HUES48 (cell line): ENCODE measurements around the gene BTBD9.
"Not testable (repeated sequence)": the region's sequence is repeated elsewhere in the genome, so short reads cannot be mapped to it uniquely, and the experiment has no call there.

Source experiments
- H3K27ac ChIP-seq: one replicate; pipeline ENCODE4 v1.7.0; 2013; ENCODE audit warnings: low read depth, low read length, inconsistent platforms
- H3K27me3 ChIP-seq: 2 replicates; pipeline ENCODE4 v1.6.1; 2013; ENCODE audit warnings: mild to moderate bottlenecking, low read length; ENCODE audit not compliant: control insufficient read depth, insufficient read depth
- H3K36me3 ChIP-seq: 2 replicates; pipeline ENCODE4 v1.6.1; 2013; ENCODE audit warnings: low read length; ENCODE audit not compliant: control insufficient read depth, insufficient read depth
- H3K4me1 ChIP-seq: 2 replicates; pipeline ENCODE4 v1.6.1; 2013; ENCODE audit warnings: mild to moderate bottlenecking, low read length; ENCODE audit not compliant: control insufficient read depth, insufficient read depth
- H3K4me3 ChIP-seq: 2 replicates; pipeline ENCODE4 v1.5.1; 2013; ENCODE audit warnings: mild to moderate bottlenecking, low read depth, low read length
- H3K9ac ChIP-seq: 2 replicates; pipeline ENCODE4 v1.6.1; 2013; ENCODE audit warnings: mild to moderate bottlenecking, low read depth, low read length, moderate library complexity
- H3K9me3 ChIP-seq: 2 replicates; pipeline ENCODE4 v1.6.1; 2013; ENCODE audit warnings: low read length; ENCODE audit not compliant: control insufficient read depth, insufficient read depth

Gene BTBD9

GRCh38 chr6:38427492-38428210, 212.1 kb downstream of the BTBD9 start:
- Histone ChIP-seq H3K9me3 (no peaks in the 10 kb centered on the region), H3K36me3 (no peaks in the 10 kb centered on the region), H3K9ac (no peak overlapping the region), H3K27ac (peak overlapping the region; percentile 63), H3K4me1 (peaks cover 14% of the 10 kb centered on the region), H3K27me3 (no peaks in the 10 kb centered on the region), H3K4me3 (0 out of 2 replicates have a peak overlapping the region, but pooled peaks have one; percentile 11)

GRCh38 chr6:38425788-38426488, 213.8 kb downstream of the BTBD9 start:
- H3K27me3 ChIP-seq, H3K27ac ChIP-seq, H3K9me3 ChIP-seq, H3K4me3 ChIP-seq, H3K36me3 ChIP-seq, H3K9ac ChIP-seq: not testable (repeated sequence)
- H3K4me1 ChIP-seq, result peaks cover 14% of the 10 kb centered on the region

GRCh38 chr6:38423746-38424145, 216.0 kb downstream of the BTBD9 start:
- H3K9me3 ChIP-seq, result no peaks in the 10 kb centered on the region
- no peaks in the 10 kb centered on the region for H3K27me3 ChIP-seq
- peaks cover 14% of the 10 kb centered on the region for H3K4me1 ChIP-seq
- no peak overlapping the region for H3K9ac ChIP-seq
- no peaks in the 10 kb centered on the region for H3K36me3 ChIP-seq
- no peak overlapping the region for H3K4me3 ChIP-seq
- no peak overlapping the region for H3K27ac ChIP-seq

- Histone ChIP-seq H3K4me1 (no peaks in the 10 kb centered on the region), H3K36me3 (no peaks in the 10 kb centered on the region), H3K27ac (no peak overlapping the region), H3K9me3 (no peaks in the 10 kb centered on the region), H3K4me3 (no peak overlapping the region), H3K9ac (no peak overlapping the region), H3K27me3 (no peaks in the 10 kb centered on the region)
Measured at GRCh38 chr6:38420207-38420606, 219.5 kb downstream of the BTBD9 start.

GRCh38 chr6:38417521-38417920, 222.2 kb downstream of the BTBD9 start:
- Histone ChIP-seq H3K4me1 (no peaks in the 10 kb centered on the region), H3K9me3 (no peaks in the 10 kb centered on the region), H3K27ac (no peak overlapping the region), H3K9ac (no peak overlapping the region), H3K27me3 (no peaks in the 10 kb centered on the region), H3K36me3 (no peaks in the 10 kb centered on the region), H3K4me3 (no peak overlapping the region)

- Histone ChIP-seq H3K4me1 (no peaks in the 10 kb centered on the region), H3K27me3 (no peaks in the 10 kb centered on the region), H3K4me3 (no peak overlapping the region), H3K9ac (no peak overlapping the region), H3K27ac (no peak overlapping the region), H3K9me3 (no peaks in the 10 kb centered on the region), H3K36me3 (no peaks in the 10 kb centered on the region)
Measured at GRCh38 chr6:38415231-38416005, 224.3 kb downstream of the BTBD9 start.

GRCh38 chr6:38413102-38413800, 226.5 kb downstream of the BTBD9 start:
- Histone ChIP-seq H3K9ac (no peak overlapping the region), H3K27me3 (no peaks in the 10 kb centered on the region), H3K4me3 (no peak overlapping the region), H3K4me1 (no peaks in the 10 kb centered on the region), H3K27ac (no peak overlapping the region), H3K9me3 (no peaks in the 10 kb centered on the region), H3K36me3 (no peaks in the 10 kb centered on the region)

- no peaks in the 10 kb centered on the region for H3K27me3 ChIP-seq
- H3K4me1 ChIP-seq, result peaks cover 9% of the 10 kb centered on the region; the same call in 1 of the 2 replicates
- H3K36me3 ChIP-seq, result no peaks in the 10 kb centered on the region
- no peak overlapping the region for H3K4me3 ChIP-seq
- no peak overlapping the region for H3K9ac ChIP-seq
- no peak overlapping the region for H3K27ac ChIP-seq
- H3K9me3 ChIP-seq, result no peaks in the 10 kb centered on the region
Measured at GRCh38 chr6:38407192-38407591, 232.5 kb downstream of the BTBD9 start.

GRCh38 chr6:38406096-38406495, 233.6 kb downstream of the BTBD9 start:
- Histone ChIP-seq H3K4me3 (no peak overlapping the region), H3K27me3 (no peaks in the 10 kb centered on the region), H3K9ac (no peak overlapping the region), H3K27ac (peak overlapping the region; percentile 2), H3K36me3 (no peaks in the 10 kb centered on the region), H3K4me1 (peaks cover 9% of the 10 kb centered on the region; the same call in 1 of the 2 replicates), H3K9me3 (no peaks in the 10 kb centered on the region)

GRCh38 chr6:38404900-38405556, 234.7 kb downstream of the BTBD9 start:
- peaks cover 9% of the 10 kb centered on the region; the same call in 1 of the 2 replicates for H3K4me1 ChIP-seq
- H3K27ac ChIP-seq, result no peak overlapping the region
- no peak overlapping the region for H3K9ac ChIP-seq
- H3K4me3 ChIP-seq, result no peak overlapping the region
- H3K36me3 ChIP-seq, result no peaks in the 10 kb centered on the region
- H3K27me3 ChIP-seq, result no peaks in the 10 kb centered on the region
- H3K9me3 ChIP-seq, result no peaks in the 10 kb centered on the region
